Hypothalamus (tissue), 51 donors: ENCODE results near the gene BICC1.

Experiments used
- DNase-seq, 51 donors: peaks; one replicate each; lab custom pipeline; 2025; lab: John Stamatoyannopoulos, UW

Gene BICC1

DNA sequence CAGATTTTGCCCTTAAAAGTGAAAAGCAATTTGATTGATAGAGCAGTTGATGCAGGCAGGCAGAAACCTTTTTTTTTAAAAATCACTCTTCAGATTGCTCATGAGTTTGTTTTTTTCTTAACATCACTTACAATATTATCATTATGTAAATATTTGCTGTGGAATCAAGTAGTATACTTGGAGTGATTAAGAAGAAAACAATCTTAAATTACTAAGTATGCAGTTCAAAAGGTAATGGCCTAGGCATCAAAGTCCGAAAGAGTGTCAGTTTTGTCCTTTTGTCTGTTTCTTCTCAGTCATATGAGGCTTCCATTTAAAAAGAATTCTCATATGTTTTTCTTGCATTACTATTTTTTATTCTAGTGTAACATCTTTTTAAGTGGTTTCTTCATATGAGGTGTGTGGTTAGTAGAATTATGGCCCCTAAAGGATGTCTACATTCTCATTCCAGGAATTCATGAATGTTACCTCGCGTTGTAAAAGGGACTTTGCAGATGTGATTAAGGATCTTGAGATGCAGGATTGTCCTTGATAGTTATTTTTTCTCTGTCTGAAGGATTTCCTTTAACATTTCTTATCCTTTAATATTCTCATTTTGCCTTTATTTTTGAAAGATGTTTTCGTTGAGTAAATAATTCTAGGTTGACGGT, 44.0 kb downstream of the BICC1 start:
- DNase-seq: no peak

DNA sequence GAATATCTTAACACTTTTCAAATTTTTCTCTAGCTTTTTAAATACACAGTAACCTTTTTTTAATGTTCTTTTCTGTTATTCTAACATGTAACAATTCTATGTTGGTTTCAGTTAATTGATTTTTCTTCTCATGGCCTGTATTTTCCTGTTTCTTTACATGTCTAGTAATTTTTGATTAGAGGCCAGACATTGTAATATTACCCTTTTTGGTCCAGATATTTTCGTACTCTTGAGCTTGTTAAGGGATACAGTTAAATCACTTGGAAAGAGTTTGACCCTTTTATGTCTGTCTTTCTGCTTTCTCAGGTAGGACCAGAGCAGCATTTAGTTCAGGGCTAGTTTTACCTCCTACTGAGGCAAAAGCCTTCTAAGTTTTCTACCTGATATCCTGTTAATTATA, 45.0 kb downstream of the BICC1 start:
- DNase-seq: no peak

DNA sequence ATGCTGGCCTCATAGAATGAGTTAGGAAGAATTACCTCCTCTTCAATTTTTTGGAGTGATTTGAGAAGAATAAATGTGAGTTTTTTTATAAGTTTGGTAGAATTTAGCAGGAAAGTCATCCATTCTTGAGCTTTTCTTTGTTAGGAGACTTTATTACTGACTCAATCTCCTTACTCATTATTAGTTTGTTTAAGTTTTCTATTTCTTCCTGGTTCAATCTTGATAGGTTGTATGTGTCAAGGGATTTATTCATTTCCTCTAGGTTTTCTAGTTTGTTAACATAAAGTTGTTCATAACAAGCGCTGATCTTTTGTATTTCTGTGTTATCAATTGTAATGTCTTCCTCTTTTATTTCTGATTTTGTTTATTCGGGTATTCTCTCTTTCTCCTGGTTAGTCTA, 47.4 kb downstream of the BICC1 start:
- DNase-seq: no peak

DNA sequence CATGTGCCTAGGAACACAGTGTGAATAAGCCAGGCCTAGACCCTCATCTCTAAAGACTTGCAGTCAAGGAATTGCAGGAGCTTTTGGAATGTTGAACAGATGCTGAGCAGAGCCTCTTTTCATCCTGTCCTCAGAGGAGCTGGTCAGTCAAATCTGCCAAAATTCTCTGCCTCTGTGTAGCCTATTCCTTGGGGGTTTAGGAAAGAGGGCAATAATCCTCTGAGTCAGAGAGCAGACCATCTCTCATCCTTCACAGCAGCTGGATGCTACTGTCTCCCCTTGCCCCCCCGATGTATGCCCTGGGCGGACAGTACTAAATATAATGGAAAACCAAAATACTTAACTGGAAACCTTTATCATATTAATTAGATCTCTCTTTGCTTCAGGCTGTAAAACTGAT, 52.6 kb downstream of the BICC1 start:
- DNase-seq: no peak

DNA sequence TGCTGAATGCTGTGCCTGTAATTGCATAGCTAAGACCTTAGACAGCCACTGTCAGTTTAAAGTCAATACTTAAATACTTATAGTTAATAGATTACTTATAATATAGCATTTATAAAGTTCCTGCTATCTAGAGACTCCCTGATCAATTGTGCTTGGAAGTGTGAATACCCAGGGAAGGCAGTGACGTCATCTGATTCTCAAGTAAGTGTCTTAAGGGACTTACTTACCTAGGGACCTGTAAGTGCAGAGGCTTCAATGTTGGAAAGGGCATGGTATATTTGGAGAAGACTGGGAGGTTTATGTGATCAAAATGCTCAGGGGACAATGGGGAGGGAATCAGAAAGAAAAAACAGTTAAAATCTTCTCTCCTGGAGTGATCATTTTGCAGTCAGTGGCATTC, 55.0 kb downstream of the BICC1 start:
- DNase-seq: no peak

DNA sequence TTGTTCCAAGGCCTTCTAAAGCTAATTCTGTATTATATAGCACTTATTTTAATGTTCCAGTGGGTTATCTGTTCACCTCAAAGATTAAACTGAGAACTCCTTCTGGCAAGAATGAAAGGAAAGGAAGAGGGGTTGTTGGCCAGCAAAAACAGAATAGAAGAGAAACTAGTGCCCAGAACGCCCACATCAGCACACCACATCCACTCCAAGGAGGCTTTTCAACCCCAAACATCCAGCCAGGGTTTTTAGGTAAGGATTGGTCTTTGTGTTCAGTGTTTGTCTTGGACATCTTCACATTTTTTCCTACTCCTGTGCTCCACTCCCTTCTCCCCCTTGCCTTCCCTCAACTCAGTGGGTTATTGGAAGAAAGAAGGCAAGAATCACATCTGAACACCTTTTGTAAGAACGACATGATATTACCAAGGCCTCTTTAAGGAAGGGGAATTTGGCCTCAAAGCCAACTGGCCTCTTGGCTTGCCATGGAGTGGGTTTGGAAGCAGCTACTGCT, 55.8 kb downstream of the BICC1 start:
- no peak for DNase-seq

DNA sequence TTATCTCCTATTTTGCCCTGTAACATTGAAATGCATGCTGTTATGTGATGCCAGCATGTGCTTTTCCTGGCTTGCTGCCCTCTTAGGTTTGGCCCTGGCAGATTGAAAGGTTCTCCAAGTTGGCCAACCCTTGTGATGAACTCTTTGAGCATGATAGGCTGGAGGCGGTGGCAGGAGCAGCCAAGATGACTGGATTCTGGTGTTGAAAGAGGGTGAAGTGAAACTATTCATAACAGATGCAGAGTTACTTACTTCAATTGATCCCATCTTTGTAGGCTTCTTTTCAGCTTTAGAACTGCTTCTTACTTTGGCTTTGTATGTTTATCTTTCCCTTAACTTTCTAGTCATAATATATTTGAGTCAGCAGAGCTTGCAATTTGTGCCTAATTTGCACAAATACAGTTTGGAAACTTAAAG, 57.6 kb downstream of the BICC1 start:
- no peak for DNase-seq

DNA sequence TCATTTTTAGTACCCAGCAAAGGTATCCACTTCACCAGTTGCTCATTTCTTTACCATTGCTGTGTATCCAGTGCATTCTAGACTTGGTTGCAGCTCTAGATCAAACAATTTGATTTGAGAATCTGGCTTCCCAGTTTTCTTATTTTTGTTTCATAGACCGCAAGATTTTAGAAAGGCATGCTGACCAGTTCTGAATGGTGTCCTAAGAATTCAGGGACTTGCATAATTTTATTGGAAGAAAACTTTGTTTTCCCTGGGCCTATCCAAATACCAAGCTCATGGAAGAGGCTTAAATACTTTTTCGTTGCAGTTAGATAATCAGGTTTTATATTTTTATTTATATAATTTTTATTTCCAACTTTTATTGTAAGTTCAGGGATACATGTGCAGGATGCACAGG, 58.3 kb downstream of the BICC1 start:
- no peak for DNase-seq

DNA sequence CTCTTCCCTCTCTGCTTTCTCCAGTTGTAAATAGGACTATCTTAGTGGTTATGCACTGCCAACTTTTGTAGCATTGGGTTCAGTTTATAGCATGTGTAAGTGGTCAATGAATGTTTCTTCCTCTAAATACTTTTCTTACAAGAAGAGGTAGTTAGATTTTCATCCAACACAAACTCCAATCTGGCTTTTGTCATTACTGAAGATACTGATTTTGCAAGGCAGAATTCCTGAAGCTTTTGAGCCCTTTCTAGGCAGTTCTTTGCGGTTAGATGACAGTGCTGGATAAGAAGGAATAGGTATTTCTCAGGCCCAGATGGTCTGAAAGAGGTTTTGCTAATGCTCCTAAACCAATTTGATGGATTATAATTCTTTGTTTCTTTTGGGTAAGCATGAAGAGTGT, 60.5 kb downstream of the BICC1 start:
- no peak for DNase-seq

DNA sequence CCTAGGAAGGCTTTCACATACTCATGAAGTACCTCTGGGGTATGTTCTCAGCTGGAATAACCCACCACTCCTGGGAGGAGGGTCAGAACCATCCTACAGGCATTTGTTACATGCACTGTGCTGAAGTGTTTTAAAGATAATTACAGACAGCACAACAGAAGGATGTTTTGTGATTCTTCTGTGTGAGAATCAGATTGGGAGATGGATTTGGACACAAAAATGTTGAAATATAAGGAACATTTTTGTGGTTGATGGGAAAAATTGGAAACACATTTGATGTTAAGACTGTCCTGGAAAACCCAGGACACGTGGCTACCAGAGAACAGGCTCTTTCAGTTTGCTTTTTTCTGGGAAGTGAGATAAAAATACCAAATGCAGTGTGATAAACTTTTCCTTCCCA, 61.4 kb downstream of the BICC1 start:
- DNase-seq: no peak

DNA sequence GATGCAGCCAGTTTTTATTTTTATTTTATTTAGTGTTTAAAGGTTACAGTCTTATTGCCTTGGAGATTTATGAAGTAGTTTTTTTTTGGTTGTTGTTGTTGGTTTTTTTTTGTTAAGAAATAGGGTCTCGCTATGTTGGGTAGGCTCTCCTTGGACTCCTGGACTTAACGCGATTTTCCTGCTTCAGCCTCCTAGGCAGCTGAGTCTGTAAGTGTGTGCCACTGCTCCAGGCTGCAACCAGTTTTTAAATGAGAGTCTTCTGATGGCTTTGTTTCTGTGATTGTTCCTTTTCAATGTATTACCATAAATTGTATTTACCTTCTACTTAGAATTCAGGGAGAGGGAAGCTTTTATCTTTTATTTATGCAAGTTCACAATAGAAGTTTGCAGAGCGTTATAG, 62.8 kb downstream of the BICC1 start:
- no peak for DNase-seq

DNA sequence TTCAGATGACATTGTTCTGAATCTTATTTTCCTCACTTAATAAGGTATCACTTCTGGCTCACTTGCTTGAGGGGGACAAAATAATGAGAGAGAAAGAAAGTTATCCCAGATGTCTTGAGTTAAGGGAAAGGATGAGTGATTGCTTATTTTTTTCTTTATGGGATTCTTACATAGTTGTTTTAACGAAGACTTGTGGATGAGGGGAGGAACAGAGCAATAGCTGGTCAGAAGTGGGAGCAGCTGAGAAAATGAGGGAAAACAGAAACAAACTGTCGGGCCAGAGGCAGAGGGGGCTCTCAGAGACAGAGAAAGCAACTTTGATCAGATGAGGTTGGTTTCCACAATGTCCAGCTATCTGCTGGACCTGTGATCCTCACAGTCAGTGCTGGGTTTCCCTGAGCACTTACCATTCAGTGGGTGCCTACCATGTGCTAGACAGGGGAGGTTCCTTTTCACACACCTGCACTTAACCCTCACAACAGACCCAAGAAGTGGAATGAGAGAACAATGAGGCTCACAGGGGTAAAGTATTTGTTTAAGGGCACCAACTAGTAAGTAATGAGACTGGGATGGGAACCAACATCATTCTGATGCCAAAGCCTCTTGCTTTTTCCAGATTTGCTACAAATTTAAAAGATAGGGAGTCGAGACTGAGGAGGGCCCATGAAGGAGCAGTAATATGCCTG, 64.2 kb downstream of the BICC1 start:
- DNase-seq: no peak

DNA sequence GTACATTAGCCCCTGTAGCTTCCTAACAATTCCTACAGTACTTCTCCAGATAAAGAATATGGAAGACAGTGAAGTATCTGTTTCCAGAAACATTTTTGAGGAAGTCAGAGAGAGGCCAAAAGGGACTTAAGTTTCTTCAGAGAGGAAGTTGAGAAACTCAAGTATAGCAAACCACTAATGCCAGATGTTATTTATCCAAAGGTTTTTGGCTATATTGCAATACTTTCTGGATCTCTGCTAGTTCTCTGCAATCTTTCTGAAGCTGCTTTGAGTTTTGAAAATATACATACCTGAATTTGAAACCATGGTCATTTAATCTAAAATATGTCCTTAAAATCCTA, 64.7 kb downstream of the BICC1 start:
- no peak for DNase-seq

DNA sequence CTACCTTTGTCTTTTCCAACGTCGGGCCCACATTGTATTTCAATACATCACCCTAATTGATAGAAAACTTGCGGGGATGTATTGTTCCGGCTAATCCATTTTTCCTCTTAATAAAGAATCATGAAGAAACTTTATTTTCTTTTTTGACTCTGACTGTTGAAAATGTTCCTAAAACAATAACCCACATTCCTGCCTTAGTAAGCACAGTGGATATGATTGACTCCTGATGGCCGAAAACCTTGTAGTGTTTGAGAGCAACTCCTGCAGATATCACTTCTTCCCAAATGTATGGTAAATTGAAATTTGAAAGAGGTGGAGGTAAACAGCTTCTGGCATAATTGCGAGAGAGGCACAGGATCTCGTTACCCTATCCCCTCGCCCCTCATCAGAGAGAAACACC, 65.7 kb downstream of the BICC1 start:
- DNase-seq: no peak

DNA sequence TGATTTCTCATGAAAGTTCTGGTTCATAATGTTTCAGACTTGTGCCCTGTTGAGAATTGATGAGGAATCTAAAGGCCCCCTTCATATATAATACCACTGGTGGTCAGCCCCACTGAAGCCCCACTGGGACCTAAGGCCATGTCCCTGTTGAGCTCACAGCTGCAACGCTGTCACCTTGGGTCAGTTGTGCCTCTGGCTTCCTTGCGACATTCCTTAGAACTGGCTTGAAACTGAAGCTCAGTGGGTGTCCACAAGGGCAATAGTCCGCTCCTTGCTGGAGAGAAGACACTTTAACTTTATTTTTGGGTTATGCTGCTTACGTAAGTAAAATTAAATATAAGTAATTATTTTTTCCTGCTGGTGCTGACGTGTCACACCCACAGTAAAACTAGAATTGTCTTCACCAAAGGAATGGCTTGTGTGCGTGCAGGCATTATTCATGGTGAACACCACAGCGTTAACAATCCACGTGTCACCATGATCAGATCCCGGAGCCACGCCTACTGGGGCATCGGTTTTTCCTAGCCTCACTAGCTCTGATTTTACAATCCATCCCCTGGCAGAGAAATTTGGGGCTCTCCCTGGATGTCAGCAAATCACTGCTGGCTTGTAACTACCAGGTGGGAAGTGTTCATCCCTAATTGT, 66.5 kb downstream of the BICC1 start:
- DNase-seq: peak in 1 of 51 donors; percentile 7

DNA sequence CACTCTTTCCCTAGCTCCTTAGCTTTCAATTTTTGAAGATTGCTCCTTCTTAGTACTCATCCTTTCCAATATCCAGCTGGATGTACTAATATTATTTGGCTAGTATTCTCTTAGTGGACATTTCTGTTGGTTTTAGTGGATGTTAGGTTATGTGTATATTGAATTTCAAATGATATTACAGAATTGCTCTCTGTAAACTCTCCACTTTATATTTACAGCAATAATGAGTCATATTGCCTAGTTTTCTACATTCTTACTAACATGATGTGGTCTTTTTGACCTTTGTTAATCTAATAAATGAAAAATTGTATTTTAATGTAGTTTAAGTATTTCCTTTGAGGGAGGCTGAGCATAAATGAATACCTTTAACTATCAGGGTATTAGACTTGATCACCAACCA, 69.4 kb downstream of the BICC1 start:
- DNase-seq: no peak

DNA sequence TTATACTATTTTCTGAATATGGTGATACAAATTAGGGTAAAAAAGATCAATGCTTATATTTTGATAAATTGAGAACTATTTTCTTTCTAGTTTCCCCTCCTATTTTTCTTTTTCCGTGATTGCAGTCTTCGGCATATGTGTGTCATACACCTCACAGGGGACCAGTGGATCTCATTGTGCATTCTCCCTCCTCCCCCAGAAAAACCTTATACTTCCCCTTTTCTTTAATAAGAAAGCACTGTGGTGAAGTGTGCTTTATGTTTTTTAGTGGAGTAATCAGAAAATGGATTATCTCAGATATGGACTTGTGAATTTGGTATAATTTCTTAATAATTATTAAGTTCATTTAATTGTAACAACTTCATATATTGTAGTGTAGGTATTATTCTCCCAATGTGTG, 72.8 kb downstream of the BICC1 start:
- DNase-seq: no peak

DNA sequence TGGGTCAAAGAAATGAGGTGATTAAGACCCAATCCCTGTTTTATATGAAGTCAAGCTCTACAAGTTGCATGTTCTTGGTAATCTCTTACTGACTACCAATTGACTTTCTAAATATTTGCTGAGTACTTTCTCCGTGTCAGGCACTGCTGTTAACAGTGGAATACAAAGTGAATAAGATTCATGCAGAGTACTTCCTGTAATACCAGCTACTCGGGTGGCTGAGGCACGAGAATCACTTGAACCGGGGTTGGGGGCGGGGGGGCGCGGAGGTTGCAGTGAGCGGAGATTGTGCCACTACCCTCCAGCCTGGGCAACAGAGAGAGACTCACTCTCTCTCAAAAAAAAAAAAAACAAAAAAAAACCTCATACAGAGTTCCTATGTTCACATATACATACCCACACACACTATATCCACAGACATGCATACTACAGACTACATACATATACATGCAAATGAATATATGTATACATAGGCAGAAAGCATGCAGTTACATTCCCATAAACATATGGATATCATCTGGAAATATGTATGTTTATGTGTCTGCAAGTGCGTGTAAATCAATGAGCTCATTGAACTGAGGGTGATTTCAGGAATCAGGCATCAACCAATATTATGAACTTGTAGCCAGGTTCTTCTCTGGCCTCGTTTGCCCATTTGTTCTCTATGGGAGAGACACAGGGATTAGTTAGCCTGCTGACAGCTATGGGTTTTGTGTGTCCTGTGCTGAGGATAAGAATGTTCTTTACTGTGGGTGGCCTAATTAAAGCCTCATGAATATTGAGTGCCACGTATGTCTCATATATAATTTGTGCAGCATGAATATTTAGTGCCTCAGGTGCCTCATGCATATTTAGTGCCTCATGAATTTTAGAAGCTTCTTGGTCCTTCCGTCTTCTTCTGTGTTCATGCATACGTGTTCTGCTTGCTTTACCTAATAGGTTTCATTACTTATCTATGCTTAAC, 73.9 kb downstream of the BICC1 start:
- no peak for DNase-seq

DNA sequence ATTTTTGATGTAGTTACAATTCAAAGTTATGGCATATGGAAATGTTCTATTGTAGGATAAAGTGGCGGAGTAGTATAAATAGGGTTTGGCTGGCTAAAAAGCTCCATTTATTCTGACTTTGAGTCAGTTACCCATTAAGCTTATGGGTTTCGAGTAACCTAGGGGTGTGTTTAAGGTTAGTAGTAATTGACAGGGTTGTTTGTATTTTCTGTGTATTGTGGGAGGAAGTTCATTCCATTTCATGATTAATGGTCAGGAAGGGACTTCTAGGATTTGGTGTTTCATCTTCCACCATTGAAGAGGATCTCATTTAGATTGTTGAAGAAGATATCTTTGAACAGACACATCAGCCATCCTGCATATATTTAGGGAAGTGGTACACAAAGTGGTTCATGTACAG, 75.0 kb downstream of the BICC1 start:
- DNase-seq: no peak

DNA sequence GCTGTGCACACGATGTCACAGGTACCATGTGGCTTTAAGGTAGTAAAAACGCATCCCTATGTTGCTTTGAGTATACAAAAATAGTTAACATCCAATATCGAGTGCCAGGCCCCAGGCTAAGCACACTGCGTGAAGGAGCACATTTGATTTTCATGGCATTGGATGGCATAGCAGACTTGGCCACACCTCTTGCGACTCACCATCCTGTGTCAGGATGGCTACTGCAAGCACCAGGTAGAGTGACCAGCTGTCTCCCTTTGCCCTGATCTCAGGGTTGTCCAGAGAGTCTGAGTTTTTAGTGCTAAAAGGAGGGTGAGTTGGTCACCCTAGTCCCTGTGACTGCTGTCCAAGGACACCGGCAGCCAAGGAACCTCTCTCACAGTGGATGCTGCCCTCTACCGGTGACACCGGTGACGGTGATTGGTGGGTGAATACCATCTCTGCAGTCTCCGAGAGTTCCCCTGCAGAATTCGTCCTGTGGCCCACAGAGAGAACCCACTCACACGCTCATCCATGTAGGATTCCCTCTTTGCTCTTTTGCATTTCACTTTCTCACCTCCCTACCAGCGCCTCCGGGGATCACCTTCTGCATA, 76.1 kb downstream of the BICC1 start:
- DNase-seq: peak in 4 of 51 donors; percentile 0 to 23 (median 6)
